Loucy (cell line): ENCODE data around the gene B3GLCT.

ENCODE experiments used
- H2AFZ ChIP-seq: fragments of 200-600 bp; sonication (generic); 2 replicates; pipeline ENCODE4 v1.6.0; 2016; ENCODE audit warnings: antibody characterized with exemption, mild to moderate bottlenecking, low read length, moderate library complexity
- H3F3A ChIP-seq: fragments of 200-600 bp; 2 replicates; pipeline ENCODE4 v1.6.0; 2016; ENCODE audit warnings: antibody characterized with exemption, low read depth, mild to moderate bottlenecking
- H3K27me3 ChIP-seq: fragments of 200-600 bp; sonication (generic); 2 replicates; pipeline ENCODE4 v1.6.1; 2014; ENCODE audit warnings: low read length, mild to moderate bottlenecking; ENCODE audit not compliant: insufficient read depth, poor library complexity, severe bottlenecking
- H3K36me3 ChIP-seq: fragments of 200-600 bp; sonication (generic); 2 replicates; pipeline ENCODE4 v1.6.1; 2016; ENCODE audit warnings: low read length; ENCODE audit not compliant: insufficient read depth
- H3K4me1 ChIP-seq: fragments of 200-600 bp; sonication (generic); 2 replicates; pipeline ENCODE4 v1.5.1; 2014; ENCODE audit warnings: low read length, mild to moderate bottlenecking; ENCODE audit not compliant: insufficient read depth, poor library complexity, severe bottlenecking
- H3K4me2 ChIP-seq: fragments of 200-600 bp; sonication (generic); 2 replicates; pipeline ENCODE4 v1.6.0; 2014; ENCODE audit warnings: antibody characterized with exemption, low read length, low read depth, mild to moderate bottlenecking; ENCODE audit not compliant: poor library complexity, severe bottlenecking
- H3K4me3 ChIP-seq: fragments of 200-600 bp; sonication (generic); 2 replicates; pipeline ENCODE4 v1.5.1; 2014; ENCODE audit warnings: low read length, mild to moderate bottlenecking, mixed read lengths; ENCODE audit not compliant: poor library complexity, severe bottlenecking
- H3K79me2 ChIP-seq: fragments of 200-600 bp; sonication (generic); 2 replicates; pipeline ENCODE4 v1.6.1; 2014; ENCODE audit warnings: low read length; ENCODE audit not compliant: insufficient read depth
- H3K9ac ChIP-seq: fragments of 200-600 bp; sonication (generic); 2 replicates; pipeline ENCODE4 v1.6.0; 2014; ENCODE audit warnings: mild to moderate bottlenecking, low read depth, low read length, moderate library complexity; ENCODE audit not compliant: poor library complexity, severe bottlenecking
- H3K9me2 ChIP-seq: fragments of 200-600 bp; sonication (generic); replicated peaks from 2 replicates; pipeline ENCODE4 v1.6.1; 2016; ENCODE audit warnings: low read depth, low read length, mixed read lengths
- H3K9me3 ChIP-seq: fragments of 200-600 bp; sonication (generic); 2 replicates; pipeline ENCODE4 v1.6.1; 2014; ENCODE audit warnings: mild to moderate bottlenecking, antibody characterized with exemption, low read length, low read depth; ENCODE audit not compliant: insufficient read depth
- H4K20me1 ChIP-seq: fragments of 200-600 bp; sonication (generic); 2 replicates; pipeline ENCODE4 v1.6.0; 2014; ENCODE audit warnings: antibody characterized with exemption, low read length, mild to moderate bottlenecking; ENCODE audit not compliant: insufficient read depth, poor library complexity, severe bottlenecking
- CTCF ChIP-seq: fragments of 200-600 bp; sonication (generic); conservative IDR thresholded peaks from 2 replicates; pipeline ENCODE4 v1.5.1; 2014; ENCODE audit warnings: mild to moderate bottlenecking, antibody characterized with exemption, low read length
- EZH2phosphoT487 ChIP-seq: fragments of 200-600 bp; IDR thresholded peaks from 2 replicates; pipeline ENCODE4 v1.6.1; 2018; ENCODE audit warnings: antibody characterized with exemption, mild to moderate bottlenecking, moderate library complexity, borderline replicate concordance

The B3GLCT gene

DNA sequence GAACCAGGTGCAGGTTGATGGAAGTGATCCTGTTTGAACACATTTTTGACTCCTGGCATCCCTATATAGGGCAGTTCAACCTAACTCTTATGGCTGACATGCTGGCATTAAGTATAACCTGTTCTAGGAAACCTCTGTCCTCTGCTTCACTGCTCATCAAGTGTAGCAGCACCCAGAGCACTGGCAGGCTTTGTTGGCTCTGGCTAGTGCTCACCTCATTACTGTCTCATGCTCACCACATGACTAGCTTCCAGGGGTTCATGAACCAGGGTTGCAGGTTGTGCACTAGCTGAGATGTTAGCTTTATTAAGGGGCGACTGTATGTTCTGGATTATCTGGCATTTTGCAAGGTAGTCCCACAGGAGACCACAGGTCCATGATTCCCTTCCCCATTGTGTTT is 63.6 kb downstream of the B3GLCT start:
- no peaks in the 10 kb centered on the region for H3F3A ChIP-seq
- H3K4me2 ChIP-seq: no peak overlapping the region
- H3K4me3 ChIP-seq: no peak overlapping the region
- TF ChIP-seq EZH2phosphoT487 (no peak), CTCF (no peak)
- no peaks in the 10 kb centered on the region for H3K79me2 ChIP-seq
- no peaks in the 10 kb centered on the region for H3K4me1 ChIP-seq
- H3K27me3 ChIP-seq: no peaks in the 10 kb centered on the region
- H2AFZ ChIP-seq: no peak overlapping the region
- no peak overlapping the region for H3K9ac ChIP-seq
- no peaks in the 10 kb centered on the region for H4K20me1 ChIP-seq
- H3K9me2 ChIP-seq: no peaks in the 10 kb centered on the region
- H3K9me3 ChIP-seq: peaks cover 5% of the 10 kb centered on the region; the same call in 1 of the 2 replicates
- H3K36me3 ChIP-seq: peaks cover 52% of the 10 kb centered on the region

DNA sequence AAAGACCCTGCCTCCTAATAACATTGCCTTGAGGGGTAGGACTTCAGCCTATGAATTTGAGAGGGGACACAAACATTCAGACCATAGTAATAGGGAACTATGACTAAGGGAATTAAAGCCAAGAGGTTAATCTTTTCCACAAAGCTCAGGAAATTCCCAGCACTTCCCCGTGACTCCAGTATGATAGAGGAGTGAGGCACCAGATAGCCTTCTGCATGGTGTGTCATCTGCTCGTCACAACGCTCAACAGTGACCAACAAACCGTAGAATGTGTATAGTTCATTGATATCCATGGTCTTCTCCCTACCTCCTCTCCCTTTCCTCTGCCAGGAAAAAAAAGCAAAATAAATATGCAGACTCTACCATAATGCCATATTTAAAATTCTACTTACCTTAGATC is 64.4 kb downstream of the B3GLCT start:
- Histone ChIP-seq H3K79me2 (no peaks in the 10 kb centered on the region), H2AFZ (no peak overlapping the region), H4K20me1 (no peaks in the 10 kb centered on the region), H3K9ac (no peak overlapping the region), H3K4me2 (no peak overlapping the region), H3K4me1 (no peaks in the 10 kb centered on the region), H3K4me3 (no peak overlapping the region), H3K9me3 (no peaks in the 10 kb centered on the region), H3F3A (no peaks in the 10 kb centered on the region), H3K9me2 (no peaks in the 10 kb centered on the region), H3K36me3 (peaks cover 51% of the 10 kb centered on the region), H3K27me3 (no peaks in the 10 kb centered on the region)
- TF ChIP-seq EZH2phosphoT487 (no peak), CTCF (no peak)

DNA sequence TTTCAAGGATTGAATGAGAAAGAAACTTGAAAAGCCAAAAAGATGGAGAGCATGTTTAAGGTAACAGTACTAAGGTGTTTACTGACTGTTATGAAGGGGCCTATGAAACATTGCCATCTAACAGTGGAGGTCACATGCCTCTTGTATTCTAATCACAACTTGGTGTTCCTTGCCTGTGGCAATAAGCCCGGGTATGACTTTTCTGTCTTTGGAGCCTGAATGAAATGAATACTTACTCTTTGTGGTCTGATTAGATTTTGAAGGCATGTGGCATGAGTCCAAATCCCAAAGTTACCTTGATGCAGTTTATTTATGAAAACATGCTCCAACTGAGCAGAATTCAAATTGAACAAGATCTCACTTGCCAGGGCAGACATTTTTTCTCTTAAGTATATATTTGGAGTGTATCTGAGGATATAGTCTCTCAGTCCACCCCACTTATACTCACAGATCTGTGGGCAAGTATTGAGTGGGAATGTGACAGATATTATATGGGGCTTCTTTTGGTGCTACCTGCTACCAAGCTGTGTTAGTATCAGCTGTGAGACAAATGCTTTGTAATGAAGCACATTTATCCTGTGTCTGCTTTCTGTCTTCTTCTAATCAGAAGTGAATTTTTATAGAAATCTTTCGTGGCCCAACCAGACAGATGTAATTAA is 67.5 kb downstream of the B3GLCT start:
- TF ChIP-seq CTCF (no peak), EZH2phosphoT487 (no peak)
- H3K36me3 ChIP-seq: peaks cover 64% of the 10 kb centered on the region
- H3K79me2 ChIP-seq: no peaks in the 10 kb centered on the region
- H3K4me2 ChIP-seq: no peak overlapping the region
- no peak overlapping the region for H2AFZ ChIP-seq
- no peaks in the 10 kb centered on the region for H4K20me1 ChIP-seq
- H3K4me1 ChIP-seq: no peaks in the 10 kb centered on the region
- H3K9me2 ChIP-seq: no peaks in the 10 kb centered on the region
- H3K27me3 ChIP-seq: no peaks in the 10 kb centered on the region
- no peak overlapping the region for H3K9ac ChIP-seq
- no peak overlapping the region for H3K4me3 ChIP-seq
- no peaks in the 10 kb centered on the region for H3F3A ChIP-seq
- peaks cover 13% of the 10 kb centered on the region for H3K9me3 ChIP-seq
